Amniotic epithelial cell (primary cell): Measurements from ENCODE around the gene ASXL2.
"Not testable (repeated sequence)": the region's sequence is repeated elsewhere in the genome, so short reads cannot be mapped to it uniquely, and the experiment has no call there.

Source experiments
- DNase-seq: peaks from one replicate; pipeline ENCODE4 v3.0.0-alpha.2; 2010; ENCODE audit warnings: low read depth

The ASXL2 gene

DNA sequence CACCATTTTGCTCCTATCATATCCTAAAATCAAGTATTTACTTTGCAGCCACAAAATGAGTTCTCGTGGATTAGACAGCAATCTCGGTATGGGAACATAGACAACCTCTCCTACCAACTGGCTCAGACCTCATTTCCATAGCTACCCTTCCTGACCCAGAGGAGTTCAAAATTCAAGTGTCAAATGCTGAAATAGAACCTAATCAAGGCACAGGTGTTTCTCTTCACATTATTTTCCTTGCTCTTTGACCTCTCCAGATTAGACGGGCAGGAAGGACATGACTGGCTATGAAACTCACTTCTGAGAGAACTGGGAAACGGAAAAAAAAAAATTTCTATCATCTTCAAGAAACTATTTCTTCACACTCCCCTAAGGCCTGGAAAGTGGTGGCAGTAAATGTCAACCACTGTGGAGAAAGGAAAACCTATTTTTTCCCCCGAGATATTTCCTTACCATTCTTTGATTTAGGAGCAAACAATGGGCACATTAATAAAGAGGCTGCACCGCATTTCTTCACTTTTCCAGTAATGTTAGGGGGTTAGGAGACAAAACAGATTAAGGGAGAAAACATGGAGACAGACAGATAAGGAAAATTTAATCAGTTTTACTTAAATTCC, 141.3 kb downstream of the ASXL2 start:
- DNase-seq: no peak

DNA sequence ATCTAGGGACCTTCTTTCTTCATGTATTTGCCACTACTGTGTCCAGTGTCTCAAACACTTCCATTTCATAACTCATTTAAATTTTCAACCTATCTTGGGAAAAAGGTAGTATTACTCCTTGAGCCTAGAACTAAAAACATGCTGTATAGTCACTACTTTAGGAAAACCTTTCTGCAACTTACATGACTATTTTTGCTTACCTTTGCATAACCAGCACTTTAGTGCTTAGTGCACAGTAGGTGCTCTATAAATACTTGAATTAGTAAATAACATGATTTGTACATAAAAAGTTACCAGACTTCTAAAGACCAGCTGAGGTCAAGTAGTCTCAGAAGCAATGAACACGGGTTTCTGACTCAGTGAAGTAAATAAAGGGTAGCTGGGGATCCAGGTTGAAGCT, 142.5 kb downstream of the ASXL2 start:
- DNase-seq: no peak

GRCh38 chr2:25728559-25728958, 149.7 kb downstream of the ASXL2 start:
- DNase-seq: no peak

GRCh38 chr2:25726522-25726921, 151.8 kb downstream of the ASXL2 start:
- DNase-seq: no peak

- no peak for DNase-seq
Observed at GRCh38 chr2:25725877-25726276, 152.4 kb downstream of the ASXL2 start.

GRCh38 chr2:25724756-25725155, 153.5 kb downstream of the ASXL2 start:
- no peak for DNase-seq

GRCh38 chr2:25722224-25722623, 156.1 kb downstream of the ASXL2 start:
- DNase-seq: no peak

GRCh38 chr2:25720575-25720974, 157.7 kb downstream of the ASXL2 start:
- DNase-seq: no peak

DNA sequence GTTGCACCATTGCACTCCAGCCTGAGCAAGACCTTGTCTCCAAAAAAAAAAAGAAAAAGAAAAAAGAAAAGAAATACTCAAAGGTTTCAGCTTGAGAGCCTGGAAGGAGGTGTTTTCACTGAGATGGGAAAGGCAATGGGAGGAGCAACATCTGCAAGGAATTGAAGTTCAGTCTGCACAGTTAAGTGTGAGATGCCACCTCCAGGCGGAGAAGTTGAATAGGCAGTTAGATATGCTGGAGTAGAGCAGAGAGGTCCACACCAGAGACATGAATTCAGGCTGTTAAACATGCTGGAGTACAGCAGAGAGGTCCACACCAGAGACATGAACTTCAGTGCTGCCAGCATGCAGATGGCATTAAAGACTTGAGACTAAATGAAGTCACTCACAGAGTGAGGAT, 163.5 kb downstream of the ASXL2 start:
- peak; percentile 12 for DNase-seq

DNA sequence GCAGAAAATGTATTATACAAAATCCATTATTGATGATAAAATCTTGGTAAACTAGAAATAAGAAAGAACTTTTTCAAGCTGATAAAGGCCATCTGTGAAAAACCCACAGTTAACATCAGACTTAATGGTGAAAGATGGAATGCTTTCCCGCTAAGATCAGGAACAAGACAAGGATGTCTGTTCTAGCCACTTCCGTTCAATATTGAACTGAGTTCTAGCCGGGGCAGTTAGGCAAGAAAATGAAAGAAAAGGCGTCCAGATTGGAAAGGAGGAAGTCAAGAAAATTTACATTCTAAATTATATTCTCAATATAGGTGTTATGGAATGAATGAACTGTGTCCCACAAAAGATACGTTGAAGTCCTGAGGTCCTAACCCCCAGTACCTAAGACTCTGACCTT, 165.8 kb downstream of the ASXL2 start:
- no peak for DNase-seq

GRCh38 chr2:25711675-25712354, 166.5 kb downstream of the ASXL2 start:
- DNase-seq: peak; percentile 56

DNA sequence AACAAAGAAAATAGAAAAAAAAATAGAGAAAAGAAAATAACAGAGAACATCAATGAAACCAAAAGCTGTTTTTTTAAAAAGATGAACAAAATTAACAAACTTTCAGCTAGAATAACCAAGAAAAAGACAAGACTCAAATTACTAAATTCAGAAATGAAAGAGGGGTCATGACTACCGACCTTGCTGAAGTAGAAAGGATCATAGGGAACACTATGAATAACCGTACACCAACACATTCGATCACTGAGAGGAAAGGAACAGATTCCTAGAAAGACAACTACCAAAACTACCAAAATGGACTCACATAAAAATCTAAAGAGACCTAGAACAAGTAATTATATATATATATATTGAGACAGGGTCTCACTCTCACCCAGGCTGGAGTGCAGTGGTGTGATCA, 167.5 kb downstream of the ASXL2 start:
- no peak for DNase-seq

- DNase-seq: no peak
Observed at GRCh38 chr2:25709349-25709748, 168.9 kb downstream of the ASXL2 start.

DNA sequence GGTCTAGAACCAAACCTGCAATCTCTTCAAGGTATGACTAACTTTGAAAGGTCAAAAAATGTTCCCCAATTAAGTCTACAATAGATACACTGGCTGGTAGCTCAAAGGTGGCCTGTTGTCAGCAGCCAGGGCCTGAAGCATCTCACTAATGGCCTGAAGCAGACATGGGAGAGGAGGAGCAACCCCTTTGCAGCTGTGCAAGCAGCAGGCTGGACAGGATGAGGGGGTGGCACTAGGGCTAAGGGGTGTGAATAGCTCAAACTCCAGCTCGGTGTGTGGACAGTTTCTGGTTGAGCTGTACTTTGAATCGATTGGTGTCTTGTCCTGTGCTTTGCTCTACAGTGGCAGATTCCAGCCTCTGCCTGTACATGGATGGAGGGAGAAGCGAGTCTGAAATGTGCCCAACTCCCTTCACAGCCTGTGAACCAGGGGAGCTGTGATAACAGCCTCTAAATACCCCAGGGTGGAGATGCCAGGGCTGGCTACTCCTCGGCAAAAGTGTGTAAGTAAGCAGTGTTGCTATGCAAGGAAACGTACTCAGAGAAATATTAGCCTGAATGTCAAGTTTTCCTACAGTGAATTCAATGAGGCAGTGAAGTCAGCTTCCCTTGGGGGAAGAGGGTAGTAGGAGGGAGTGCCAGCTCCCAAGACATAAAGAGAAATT, 170.2 kb downstream of the ASXL2 start:
- no peak for DNase-seq

- DNase-seq: not testable (repeated sequence)
Observed at GRCh38 chr2:25705575-25705974, 172.7 kb downstream of the ASXL2 start.

DNA sequence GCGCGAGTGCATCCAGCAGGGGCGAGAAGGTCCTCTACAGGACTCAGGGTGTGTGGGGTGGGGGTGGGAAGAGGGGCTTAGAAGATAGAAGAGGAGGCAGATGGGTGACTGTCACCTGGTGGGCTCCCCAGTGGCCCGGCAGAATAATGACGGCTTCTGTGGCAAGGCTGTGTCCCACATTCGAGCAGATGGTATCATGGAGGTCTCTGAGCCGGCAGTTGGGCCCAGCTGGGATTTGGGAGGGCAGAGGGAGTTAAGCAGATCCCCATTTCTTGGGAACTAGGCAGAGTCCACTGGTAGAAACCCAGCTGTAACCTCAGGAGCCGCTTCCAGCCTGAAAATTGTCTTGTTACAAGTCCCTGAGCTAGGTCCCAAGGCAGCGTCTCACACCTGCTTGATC, 176.5 kb downstream of the ASXL2 start:
- no peak for DNase-seq

- peak; percentile 73 for DNase-seq
Observed at GRCh38 chr2:25700221-25700660, 178.0 kb downstream of the ASXL2 start.

- no peak for DNase-seq
Observed at GRCh38 chr2:25699216-25699615, 179.1 kb downstream of the ASXL2 start.

- peak; percentile 37 for DNase-seq
Observed at GRCh38 chr2:25698752-25699151, 179.5 kb downstream of the ASXL2 start.

DNA sequence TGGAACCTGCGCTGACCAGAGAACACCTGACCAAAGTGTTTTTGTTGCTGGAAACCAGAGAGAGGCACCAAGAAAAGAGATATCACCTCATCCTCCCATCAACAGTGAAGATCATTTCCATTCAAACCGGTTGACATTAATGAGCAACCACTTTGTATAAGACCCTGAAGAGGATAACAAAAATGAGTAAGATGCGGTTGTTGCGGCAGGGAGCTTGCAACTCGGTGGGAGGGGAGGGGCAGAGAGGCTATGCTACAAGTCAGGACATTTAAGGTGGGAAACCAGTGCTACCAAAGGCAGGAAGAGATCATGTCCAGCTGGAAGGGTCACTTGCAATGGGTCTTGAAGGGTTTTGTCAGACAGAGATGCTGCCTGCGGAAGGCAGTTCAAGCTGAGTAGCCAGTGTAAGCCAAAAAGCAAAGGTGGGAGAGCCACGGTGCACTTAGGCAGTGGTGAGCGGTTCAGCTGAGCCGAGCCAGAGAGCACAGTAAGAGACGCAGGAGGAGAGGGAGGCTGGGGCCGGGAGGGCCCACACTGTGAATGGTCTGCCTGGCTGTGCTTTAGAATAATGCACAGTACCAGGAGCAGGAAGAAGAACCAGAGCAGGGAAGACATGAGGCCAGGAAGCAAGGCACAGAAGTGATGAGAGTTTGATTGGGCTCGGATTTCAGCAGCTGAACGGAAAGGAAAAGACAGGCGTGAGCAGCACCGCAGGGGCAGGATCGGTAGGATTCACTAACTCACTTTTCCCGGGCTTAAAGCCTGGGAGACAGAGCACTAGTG, 180.5 kb downstream of the ASXL2 start:
- no peak for DNase-seq

DNA sequence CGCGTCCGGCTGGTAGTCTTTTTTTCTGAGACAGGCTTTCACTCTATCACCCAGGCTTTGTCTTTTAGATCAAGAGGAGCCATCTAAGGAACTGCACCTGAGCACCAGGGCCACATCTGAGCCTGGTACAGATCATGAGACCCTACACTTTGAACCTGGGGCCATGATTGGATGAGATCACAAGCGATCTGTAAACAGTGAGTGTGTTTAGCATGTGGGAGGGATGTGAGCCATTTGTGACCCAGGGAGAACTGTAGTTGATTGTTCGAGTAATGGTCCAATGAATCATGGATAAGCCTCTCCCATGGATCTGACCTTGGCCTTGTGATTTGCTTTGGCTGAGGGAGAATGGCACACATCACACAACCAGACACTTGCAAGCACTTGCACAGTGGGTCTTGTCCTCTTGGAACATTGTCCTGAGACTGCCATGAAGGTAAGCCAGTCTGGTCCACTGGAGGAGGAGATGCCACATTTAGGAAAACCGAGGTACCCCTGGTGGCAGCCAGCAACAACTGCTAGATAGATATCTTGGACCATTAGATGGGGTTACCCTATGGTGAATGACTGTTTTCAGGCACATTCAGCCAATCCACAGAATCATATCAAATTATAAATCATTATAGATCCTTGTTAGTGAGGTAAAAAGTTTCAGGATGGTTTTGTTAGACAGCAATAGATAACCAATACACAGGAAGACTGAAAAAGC, 185.4 kb downstream of the ASXL2 start:
- no peak for DNase-seq

- no peak for DNase-seq
Observed at GRCh38 chr2:25692143-25692542, 186.1 kb downstream of the ASXL2 start.
